Measurements from ENCODE around the gene LRRC58. TPM values are rescaled to one million over a fixed set of nuclear protein-coding genes. Genes with fewer than 3 reads are reported as not detected.
"Not testable (repeated sequence)": the region's sequence is repeated elsewhere in the genome, so short reads cannot be mapped to it uniquely, and the experiment has no call there.

LRRC58 gene
- total RNA-seq, 4 donors from 2014 or later, result 11.6 to 27.8 (median 24.5) TPM

DNA sequence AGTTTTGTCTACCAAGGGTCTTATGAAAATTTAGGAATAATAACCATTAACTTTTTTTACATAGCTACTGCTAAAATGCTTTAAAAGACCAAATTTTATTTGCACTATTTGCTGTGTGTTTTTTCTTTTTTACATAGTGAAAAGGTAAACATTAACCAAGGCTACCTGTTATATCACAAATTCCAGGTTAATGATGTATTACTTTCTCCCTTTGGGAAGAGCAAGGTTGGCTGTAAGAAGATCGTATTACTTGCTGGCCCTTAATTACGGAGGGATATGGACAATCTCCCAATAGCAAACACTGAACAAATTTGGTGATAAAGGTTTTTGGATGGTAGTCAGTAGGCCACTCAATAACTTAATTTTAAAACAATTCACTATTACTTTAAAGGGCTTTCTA is 22.4 kb downstream of the LRRC58 start:
- DNase-seq, result no peak
- intact Hi-C loops (cut with DNase I), result no loop called here
- Histone ChIP-seq H3K4me3 (no peak overlapping the region), H3K27me3 (no peaks in the 10 kb centered on the region), H3K4me1 (no peaks in the 10 kb centered on the region), H3K27ac (no peak overlapping the region), H3K9me3 (no peaks in the 10 kb centered on the region), H3K36me3 (peaks cover 0 to 73% (median 0%) of the 10 kb centered on the region in 3 donors)
- 92% methylated on average over 2 of the region's 2 CpGs for WGBS, 2 donors
- TF ChIP-seq, protein P1, sequence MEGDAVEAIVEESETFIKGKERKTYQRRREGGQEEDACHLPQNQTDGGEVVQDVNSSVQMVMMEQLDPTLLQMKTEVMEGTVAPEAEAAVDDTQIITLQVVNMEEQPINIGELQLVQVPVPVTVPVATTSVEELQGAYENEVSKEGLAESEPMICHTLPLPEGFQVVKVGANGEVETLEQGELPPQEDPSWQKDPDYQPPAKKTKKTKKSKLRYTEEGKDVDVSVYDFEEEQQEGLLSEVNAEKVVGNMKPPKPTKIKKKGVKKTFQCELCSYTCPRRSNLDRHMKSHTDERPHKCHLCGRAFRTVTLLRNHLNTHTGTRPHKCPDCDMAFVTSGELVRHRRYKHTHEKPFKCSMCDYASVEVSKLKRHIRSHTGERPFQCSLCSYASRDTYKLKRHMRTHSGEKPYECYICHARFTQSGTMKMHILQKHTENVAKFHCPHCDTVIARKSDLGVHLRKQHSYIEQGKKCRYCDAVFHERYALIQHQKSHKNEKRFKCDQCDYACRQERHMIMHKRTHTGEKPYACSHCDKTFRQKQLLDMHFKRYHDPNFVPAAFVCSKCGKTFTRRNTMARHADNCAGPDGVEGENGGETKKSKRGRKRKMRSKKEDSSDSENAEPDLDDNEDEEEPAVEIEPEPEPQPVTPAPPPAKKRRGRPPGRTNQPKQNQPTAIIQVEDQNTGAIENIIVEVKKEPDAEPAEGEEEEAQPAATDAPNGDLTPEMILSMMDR (IDR thresholded peaks at IDR 0.05), result no peak
- no peak for TF ChIP-seq POLR2A (IDR thresholded peaks at IDR 0.05)

DNA sequence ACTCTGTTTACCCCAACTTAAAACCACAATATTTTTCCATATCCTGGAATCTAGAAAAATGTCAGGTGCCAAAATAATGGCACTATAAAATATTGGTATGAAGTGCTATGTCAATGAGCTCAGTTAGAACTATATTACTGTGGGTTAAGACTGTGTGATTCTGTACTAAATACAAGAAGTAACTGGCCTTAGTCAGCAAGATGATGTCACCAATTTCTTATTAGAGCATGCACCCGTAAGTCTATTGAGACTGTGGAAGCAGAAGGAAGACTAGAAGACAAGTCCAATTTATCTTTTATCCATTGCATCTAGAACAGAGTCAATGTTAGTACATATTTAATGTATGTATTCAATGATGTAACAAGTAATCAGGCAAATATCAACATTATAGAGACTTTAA is 25.0 kb downstream of the LRRC58 start:
- WGBS, 2 donors, result 58 to 59% methylated on average over 1 of the region's 1 CpG

DNA sequence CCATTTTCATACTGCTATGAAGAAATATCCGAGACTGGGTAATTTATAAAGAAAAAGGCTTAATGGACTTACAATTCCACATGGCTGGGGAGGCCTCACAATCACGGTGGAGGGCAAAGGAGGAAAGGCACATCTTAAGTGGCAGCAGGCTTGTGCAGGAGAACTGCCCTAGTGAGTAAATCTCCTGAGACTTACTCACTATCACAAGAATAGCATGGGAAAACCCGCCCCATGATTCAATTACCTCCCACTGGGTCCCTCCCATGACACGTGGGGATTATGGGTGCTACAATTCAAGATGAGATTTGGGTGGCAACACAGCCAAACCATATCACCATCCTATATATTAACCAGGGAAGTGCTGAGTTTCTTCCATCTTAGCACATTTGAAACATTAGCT is 25.4 kb downstream of the LRRC58 start:
- H3K4me3 ChIP-seq; DNase-seq; H3K4me1 ChIP-seq; H3K27me3 ChIP-seq; intact Hi-C loops (cut with DNase I); H3K27ac ChIP-seq; H3K9me3 ChIP-seq: not testable (repeated sequence)
- 68 to 75% methylated on average over 4 of the region's 4 CpGs for WGBS, 2 donors
- H3K36me3 ChIP-seq, result peaks cover 0 to 46% (median 0%) of the 10 kb centered on the region in 3 donors

More for the DNA sequence above, 25.0 kb downstream of the LRRC58 start:
- no peak overlapping the region for H3K4me3 ChIP-seq
- intact Hi-C loops (cut with DNase I), result no loop called here
- no peaks in the 10 kb centered on the region for H3K4me1 ChIP-seq
- no peak for DNase-seq
- no peak for TF ChIP-seq POLR2A (IDR thresholded peaks at IDR 0.05)
- TF ChIP-seq, protein P1 (IDR thresholded peaks at IDR 0.05), result no peak
- H3K27ac ChIP-seq, result no peak overlapping the region
- peaks cover 0 to 49% (median 0%) of the 10 kb centered on the region in 3 donors for H3K36me3 ChIP-seq
- no peaks in the 10 kb centered on the region for H3K27me3 ChIP-seq
- no peaks in the 10 kb centered on the region for H3K9me3 ChIP-seq

DNA sequence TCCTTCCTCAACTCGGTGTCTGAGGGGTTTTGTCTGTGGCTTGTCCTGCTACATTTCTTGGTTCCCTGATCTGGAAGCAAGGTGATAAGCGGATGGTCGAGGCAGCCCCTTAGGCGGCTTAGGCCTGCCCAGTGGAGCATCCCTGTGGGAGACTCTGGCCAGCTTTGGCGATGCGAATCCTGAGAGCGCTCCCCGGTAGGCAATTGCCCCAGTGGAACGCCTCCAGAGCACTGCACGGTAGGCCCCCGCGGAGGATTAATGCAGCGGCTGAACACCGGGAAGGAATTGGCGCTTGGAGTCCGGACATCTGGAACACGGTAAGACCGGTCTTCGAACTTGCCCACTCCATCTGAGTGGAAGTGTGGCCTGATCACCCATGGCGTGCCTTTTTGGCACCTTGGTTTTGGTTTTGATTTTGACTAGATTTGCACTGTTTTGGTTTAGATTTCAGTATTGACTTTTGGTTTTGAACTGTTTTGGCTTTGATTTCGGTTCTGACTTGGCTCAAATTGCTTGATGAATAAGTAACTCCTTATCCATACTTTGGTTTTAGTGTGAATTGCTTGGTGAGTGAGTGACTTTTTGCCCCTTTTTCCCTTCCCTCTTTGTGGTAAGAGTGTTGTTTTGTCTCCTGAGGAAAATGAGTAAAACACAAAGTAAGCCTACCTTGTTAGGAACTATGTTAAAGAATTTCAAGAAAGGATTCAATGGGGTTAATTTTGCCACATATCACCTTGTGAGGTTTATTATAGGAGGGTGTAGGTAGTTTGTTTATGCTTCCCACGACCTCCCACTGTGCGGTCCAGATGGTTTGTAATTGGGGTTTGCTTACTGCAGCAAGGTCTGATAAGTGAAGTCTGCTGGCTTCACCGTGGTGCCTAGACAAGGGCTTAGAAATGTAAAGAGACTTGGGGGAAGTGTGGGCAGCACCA is 37.0 kb downstream of the LRRC58 start:
- Histone ChIP-seq H3K27ac (no peak overlapping the region), H3K4me1 (no peaks in the 10 kb centered on the region), H3K9me3 (no peaks in the 10 kb centered on the region), H3K4me3 (no peak overlapping the region), H3K27me3 (no peaks in the 10 kb centered on the region), H3K36me3 (no peaks in the 10 kb centered on the region)
- TF ChIP-seq, protein P1 (IDR thresholded peaks at IDR 0.05), result no peak
- TF ChIP-seq POLR2A (IDR thresholded peaks at IDR 0.05), result no peak
- no peak for DNase-seq
- WGBS, 2 donors, result 69 to 91% methylated on average over 8 to 24 of the region's 24 CpGs
- intact Hi-C loops (cut with DNase I), result no loop called here

DNA sequence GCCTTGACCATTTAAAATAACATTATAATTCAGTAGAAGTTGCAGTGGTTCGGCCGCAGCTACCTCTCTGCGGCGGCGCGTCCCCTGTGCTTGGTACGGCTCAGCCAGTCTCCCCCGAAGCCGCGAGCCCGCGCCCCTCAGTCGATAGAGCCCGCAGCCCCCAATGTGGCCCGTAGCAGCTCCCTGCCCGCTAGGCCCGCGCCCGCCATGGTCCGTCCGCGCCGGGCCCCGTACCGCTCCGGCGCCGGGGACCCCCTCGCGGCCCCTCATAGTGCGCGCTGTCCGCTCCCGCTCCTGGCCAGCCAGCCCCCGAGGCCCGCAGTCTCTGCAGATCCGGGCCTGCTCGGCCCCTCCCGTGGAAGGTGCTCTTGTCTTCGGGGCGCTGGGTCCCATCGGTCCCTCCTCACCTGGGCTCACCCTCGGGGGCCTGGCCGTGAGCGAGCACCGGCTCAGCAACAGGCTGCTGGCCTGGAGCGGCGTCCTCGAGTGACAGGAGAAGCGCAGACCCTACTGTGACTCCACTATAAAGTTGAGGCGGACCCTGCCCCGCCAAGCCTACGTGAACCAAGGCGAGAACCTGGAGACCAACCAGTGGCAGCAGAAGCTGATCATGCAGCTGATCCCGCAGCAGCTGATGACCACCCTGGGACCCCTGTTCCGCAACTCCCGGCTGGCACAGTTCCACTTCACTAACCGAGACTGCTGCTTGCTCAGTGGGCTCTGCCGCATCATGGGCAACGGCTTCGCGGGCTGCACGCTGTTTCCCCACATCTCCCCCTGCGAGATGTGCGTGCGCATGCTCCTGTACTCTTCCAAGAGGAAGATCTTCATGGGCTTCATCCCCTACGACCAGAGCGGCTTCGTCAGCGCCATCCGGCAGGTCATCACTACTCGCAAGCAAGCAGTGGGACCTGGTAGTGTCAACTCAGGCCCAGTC is 42.4 kb downstream of the LRRC58 start:
- 53 to 59% methylated on average over 14 to 30 of the region's 72 CpGs for WGBS, 2 donors

More for the DNA sequence above, 42.4 kb downstream of the LRRC58 start:
- intact Hi-C loops (cut with DNase I), result no loop called here
- H3K9me3 ChIP-seq, result no peaks in the 10 kb centered on the region
- no peak for DNase-seq
- H3K4me3 ChIP-seq, result no peak overlapping the region
- H3K27me3 ChIP-seq, result peaks cover 0 to 5% (median 0%) of the 10 kb centered on the region in 4 donors
- H3K4me1 ChIP-seq, result peaks cover 0 to 5% (median 0%) of the 10 kb centered on the region in 3 donors
- no peaks in the 10 kb centered on the region for H3K36me3 ChIP-seq
- no peak overlapping the region for H3K27ac ChIP-seq
- no peak for TF ChIP-seq POLR2A (IDR thresholded peaks at IDR 0.05)
- TF ChIP-seq, protein P1 (IDR thresholded peaks at IDR 0.05), result no peak
